Neutrophil (primary cell): ENCODE results near the gene USH1C.

ENCODE experiments used
- H3K27ac ChIP-seq: fragments of 200-600 bp; sonication (generic); 2 replicates; pipeline ENCODE4 v1.5.1; 2016; ENCODE audit warnings: mild to moderate bottlenecking, moderate library complexity
- H3K27me3 ChIP-seq: fragments of 200-600 bp; sonication (generic); 2 replicates; pipeline ENCODE4 v1.6.0; 2016; ENCODE audit warnings: mild to moderate bottlenecking
- H3K36me3 ChIP-seq: fragments of 200-600 bp; sonication (generic); 2 replicates; pipeline ENCODE4 v1.5.1; 2017
- H3K4me1 ChIP-seq, 2 experiments: fragments of 200-600 bp in 1 of 2; sonication (generic) in 1 of 2; 1 replicate in 1 of 2; 2 replicates in 1 of 2; pipeline versions ENCODE4 v1.5.1 to v1.6.1; 2013 to 2016; ENCODE audit warnings: low read depth in 1 of 2, low read length in 1 of 2, mild to moderate bottlenecking in 1 of 2, moderate library complexity in 1 of 2; ENCODE audit not compliant: control insufficient read depth in 1 of 2, insufficient read depth in 1 of 2
- H3K4me3 ChIP-seq, 2 experiments: fragments of 200-600 bp in 1 of 2; sonication (generic) in 1 of 2; 1 replicate in 1 of 2; 2 replicates in 1 of 2; pipeline ENCODE4 v1.5.1; 2013 to 2016; ENCODE audit warnings: low read depth in 1 of 2, low read length in 1 of 2, mild to moderate bottlenecking in 1 of 2, moderate library complexity in 1 of 2
- H3K9me3 ChIP-seq: fragments of 200-600 bp; sonication (generic); 2 replicates; pipeline ENCODE4 v1.5.1; 2016
- TF ChIP-seq, protein P1 (sequence below): fragments of 200-600 bp; sonication (generic); IDR thresholded peaks from 2 replicates; pipeline ENCODE4 v1.5.1; 2016; ENCODE audit warnings: antibody characterized with exemption

The USH1C gene

GRCh38 chr11:17519061-17519885, 24.9 kb downstream of the USH1C start:
- TF ChIP-seq, protein P1, sequence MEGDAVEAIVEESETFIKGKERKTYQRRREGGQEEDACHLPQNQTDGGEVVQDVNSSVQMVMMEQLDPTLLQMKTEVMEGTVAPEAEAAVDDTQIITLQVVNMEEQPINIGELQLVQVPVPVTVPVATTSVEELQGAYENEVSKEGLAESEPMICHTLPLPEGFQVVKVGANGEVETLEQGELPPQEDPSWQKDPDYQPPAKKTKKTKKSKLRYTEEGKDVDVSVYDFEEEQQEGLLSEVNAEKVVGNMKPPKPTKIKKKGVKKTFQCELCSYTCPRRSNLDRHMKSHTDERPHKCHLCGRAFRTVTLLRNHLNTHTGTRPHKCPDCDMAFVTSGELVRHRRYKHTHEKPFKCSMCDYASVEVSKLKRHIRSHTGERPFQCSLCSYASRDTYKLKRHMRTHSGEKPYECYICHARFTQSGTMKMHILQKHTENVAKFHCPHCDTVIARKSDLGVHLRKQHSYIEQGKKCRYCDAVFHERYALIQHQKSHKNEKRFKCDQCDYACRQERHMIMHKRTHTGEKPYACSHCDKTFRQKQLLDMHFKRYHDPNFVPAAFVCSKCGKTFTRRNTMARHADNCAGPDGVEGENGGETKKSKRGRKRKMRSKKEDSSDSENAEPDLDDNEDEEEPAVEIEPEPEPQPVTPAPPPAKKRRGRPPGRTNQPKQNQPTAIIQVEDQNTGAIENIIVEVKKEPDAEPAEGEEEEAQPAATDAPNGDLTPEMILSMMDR = no peak
- Histone ChIP-seq H3K4me1 (no peaks in the 10 kb centered on the region), H3K27ac (no peak overlapping the region), H3K36me3 (no peaks in the 10 kb centered on the region), H3K27me3 (no peaks in the 10 kb centered on the region), H3K9me3 (no peaks in the 10 kb centered on the region), H3K4me3 (no peak overlapping the region)

DNA sequence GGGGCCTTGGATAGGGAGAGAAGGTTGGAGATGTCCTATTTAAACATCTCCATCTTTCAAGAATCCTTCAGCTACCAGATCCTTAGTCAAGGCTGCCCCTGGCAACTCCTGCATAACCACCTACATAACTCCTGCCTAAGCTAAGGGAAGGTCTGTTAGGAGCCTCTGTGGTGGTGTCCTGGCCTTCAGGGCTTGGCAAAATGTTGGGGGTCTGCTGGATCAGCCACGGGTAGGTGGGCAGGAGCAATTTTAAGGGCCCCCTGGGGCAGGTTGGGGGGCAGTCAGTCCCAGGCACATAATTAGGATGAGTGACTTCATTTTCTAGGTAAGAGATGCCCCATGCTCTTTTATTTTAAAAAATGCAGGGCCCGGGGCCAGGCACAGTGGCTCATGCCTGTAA, 25.9 kb downstream of the USH1C start:
- H3K9me3 ChIP-seq = no peaks in the 10 kb centered on the region
- H3K27me3 ChIP-seq = no peaks in the 10 kb centered on the region
- H3K36me3 ChIP-seq = no peaks in the 10 kb centered on the region
- H3K4me3 ChIP-seq = no peak overlapping the region
- H3K27ac ChIP-seq = no peak overlapping the region
- TF ChIP-seq, protein P1 = no peak
- no peaks in the 10 kb centered on the region for H3K4me1 ChIP-seq

GRCh38 chr11:17517186-17517585, 27.0 kb downstream of the USH1C start:
- H3K4me1 ChIP-seq = no peaks in the 10 kb centered on the region
- H3K4me3 ChIP-seq = no peak overlapping the region
- H3K27me3 ChIP-seq = peaks cover 8% of the 10 kb centered on the region
- H3K9me3 ChIP-seq = no peaks in the 10 kb centered on the region
- H3K36me3 ChIP-seq = no peaks in the 10 kb centered on the region
- no peak overlapping the region for H3K27ac ChIP-seq
- TF ChIP-seq, protein P1 = no peak

GRCh38 chr11:17516551-17517150, 27.6 kb downstream of the USH1C start:
- no peak overlapping the region for H3K27ac ChIP-seq
- TF ChIP-seq, protein P1 = no peak
- peaks cover 11% of the 10 kb centered on the region for H3K27me3 ChIP-seq
- no peak overlapping the region for H3K4me3 ChIP-seq
- no peaks in the 10 kb centered on the region for H3K36me3 ChIP-seq
- no peaks in the 10 kb centered on the region for H3K9me3 ChIP-seq
- no peaks in the 10 kb centered on the region for H3K4me1 ChIP-seq

GRCh38 chr11:17515443-17516176, 28.6 kb downstream of the USH1C start:
- Histone ChIP-seq H3K27ac (no peak overlapping the region), H3K9me3 (no peaks in the 10 kb centered on the region), H3K4me3 (no peak overlapping the region), H3K4me1 (no peaks in the 10 kb centered on the region), H3K36me3 (no peaks in the 10 kb centered on the region), H3K27me3 (peaks cover 11% of the 10 kb centered on the region)
- TF ChIP-seq, protein P1 = no peak
